Ishikawa (cell line): ENCODE data around the gene CHD5.

Source experiments
- CEBPB ChIP-seq: IDR thresholded peaks from 2 replicates; pipeline ENCODE4 v1.6.1; 2012
- CREB1 ChIP-seq: IDR thresholded peaks from 2 replicates; pipeline ENCODE4 v1.6.1; 2012; ENCODE audit warnings: low read depth
- EGR1 ChIP-seq: IDR thresholded peaks from 2 replicates; pipeline ENCODE4 v1.6.1; 2012
- EP300 ChIP-seq: IDR thresholded peaks from 2 replicates; pipeline ENCODE4 v1.6.1; 2012; ENCODE audit warnings: borderline replicate concordance
- FOXM1 ChIP-seq: IDR thresholded peaks from 2 replicates; pipeline ENCODE4 v1.6.1; 2012; ENCODE audit warnings: low read depth, borderline replicate concordance
- NFIC ChIP-seq: IDR thresholded peaks from 2 replicates; pipeline ENCODE4 v1.6.1; 2012
- RAD21 ChIP-seq: IDR thresholded peaks from 2 replicates; pipeline ENCODE4 v1.6.1; 2012; ENCODE audit warnings: low read depth
- TAF1 ChIP-seq: IDR thresholded peaks from 2 replicates; pipeline ENCODE4 v1.6.1; 2012; ENCODE audit warnings: low read depth, mild to moderate bottlenecking
- TCF12 ChIP-seq: IDR thresholded peaks from 2 replicates; pipeline ENCODE4 v1.6.1; 2012; ENCODE audit warnings: low read depth
- TEAD4 ChIP-seq: IDR thresholded peaks from 2 replicates; pipeline ENCODE4 v1.6.1; 2012
- YY1 ChIP-seq: IDR thresholded peaks from 2 replicates; pipeline ENCODE4 v1.6.1; 2012; ENCODE audit warnings: low read depth
- ZBTB7A ChIP-seq: IDR thresholded peaks from 2 replicates; pipeline ENCODE4 v1.6.1; 2012; ENCODE audit warnings: low read depth
- TF ChIP-seq, protein P1 (sequence below): IDR thresholded peaks from 2 replicates; pipeline ENCODE4 v1.6.1; 2012
- TF ChIP-seq, protein P2 (sequence below): IDR thresholded peaks from 2 replicates; pipeline ENCODE4 v1.6.1; 2012
- TF ChIP-seq, protein P3 (sequence below): IDR thresholded peaks from 2 replicates; pipeline ENCODE4 v1.6.1; 2012; ENCODE audit warnings: low read depth, mild to moderate bottlenecking

Gene CHD5

DNA sequence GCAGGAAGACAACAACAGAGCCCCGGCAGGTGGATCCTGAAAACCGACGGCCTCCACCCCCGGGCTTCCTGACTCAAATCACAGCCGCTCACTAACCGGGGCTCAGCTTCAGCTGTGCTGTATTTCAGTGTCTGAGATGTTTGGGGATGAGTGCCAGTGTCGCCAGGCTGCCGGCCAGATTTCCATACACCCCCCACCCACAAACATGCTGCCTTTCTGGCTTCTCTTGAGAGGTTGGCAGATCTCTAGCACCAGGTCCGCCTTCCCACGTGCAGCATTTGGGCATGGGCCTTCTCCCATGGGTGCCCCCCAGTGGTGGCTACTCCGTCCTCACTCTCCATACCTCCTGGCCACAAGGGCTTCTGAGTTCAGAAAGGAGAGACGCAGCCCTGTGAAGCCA lies 99.7 kb downstream of the CHD5 start:
- TF ChIP-seq RAD21 (peak; percentile 38), ZBTB7A (no peak), YY1 (no peak), TEAD4 (no peak), TAF1 (no peak), NFIC (no peak), FOXM1 (no peak), TCF12 (no peak), EGR1 (no peak), CEBPB (no peak), EP300 (no peak), CREB1 (no peak)
- TF ChIP-seq, protein P1, sequence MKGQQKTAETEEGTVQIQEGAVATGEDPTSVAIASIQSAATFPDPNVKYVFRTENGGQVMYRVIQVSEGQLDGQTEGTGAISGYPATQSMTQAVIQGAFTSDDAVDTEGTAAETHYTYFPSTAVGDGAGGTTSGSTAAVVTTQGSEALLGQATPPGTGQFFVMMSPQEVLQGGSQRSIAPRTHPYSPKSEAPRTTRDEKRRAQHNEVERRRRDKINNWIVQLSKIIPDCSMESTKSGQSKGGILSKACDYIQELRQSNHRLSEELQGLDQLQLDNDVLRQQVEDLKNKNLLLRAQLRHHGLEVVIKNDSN: no peak
- TF ChIP-seq, protein P2, sequence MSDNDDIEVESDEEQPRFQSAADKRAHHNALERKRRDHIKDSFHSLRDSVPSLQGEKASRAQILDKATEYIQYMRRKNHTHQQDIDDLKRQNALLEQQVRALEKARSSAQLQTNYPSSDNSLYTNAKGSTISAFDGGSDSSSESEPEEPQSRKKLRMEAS: peak; percentile 49; the same call in 1 of the 2 replicates
- TF ChIP-seq, protein P3, sequence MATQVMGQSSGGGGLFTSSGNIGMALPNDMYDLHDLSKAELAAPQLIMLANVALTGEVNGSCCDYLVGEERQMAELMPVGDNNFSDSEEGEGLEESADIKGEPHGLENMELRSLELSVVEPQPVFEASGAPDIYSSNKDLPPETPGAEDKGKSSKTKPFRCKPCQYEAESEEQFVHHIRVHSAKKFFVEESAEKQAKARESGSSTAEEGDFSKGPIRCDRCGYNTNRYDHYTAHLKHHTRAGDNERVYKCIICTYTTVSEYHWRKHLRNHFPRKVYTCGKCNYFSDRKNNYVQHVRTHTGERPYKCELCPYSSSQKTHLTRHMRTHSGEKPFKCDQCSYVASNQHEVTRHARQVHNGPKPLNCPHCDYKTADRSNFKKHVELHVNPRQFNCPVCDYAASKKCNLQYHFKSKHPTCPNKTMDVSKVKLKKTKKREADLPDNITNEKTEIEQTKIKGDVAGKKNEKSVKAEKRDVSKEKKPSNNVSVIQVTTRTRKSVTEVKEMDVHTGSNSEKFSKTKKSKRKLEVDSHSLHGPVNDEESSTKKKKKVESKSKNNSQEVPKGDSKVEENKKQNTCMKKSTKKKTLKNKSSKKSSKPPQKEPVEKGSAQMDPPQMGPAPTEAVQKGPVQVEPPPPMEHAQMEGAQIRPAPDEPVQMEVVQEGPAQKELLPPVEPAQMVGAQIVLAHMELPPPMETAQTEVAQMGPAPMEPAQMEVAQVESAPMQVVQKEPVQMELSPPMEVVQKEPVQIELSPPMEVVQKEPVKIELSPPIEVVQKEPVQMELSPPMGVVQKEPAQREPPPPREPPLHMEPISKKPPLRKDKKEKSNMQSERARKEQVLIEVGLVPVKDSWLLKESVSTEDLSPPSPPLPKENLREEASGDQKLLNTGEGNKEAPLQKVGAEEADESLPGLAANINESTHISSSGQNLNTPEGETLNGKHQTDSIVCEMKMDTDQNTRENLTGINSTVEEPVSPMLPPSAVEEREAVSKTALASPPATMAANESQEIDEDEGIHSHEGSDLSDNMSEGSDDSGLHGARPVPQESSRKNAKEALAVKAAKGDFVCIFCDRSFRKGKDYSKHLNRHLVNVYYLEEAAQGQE: no peak

- TF ChIP-seq EGR1 (no peak), CREB1 (no peak), NFIC (no peak), TAF1 (no peak), FOXM1 (no peak), YY1 (no peak), EP300 (no peak), TCF12 (no peak), TEAD4 (no peak)
- TF ChIP-seq, protein P1: no peak
- TF ChIP-seq, protein P3: no peak
- TF ChIP-seq, protein P2: no peak
Measured at GRCh38 chr1:6077919-6078318, 102.2 kb downstream of the CHD5 start.

DNA sequence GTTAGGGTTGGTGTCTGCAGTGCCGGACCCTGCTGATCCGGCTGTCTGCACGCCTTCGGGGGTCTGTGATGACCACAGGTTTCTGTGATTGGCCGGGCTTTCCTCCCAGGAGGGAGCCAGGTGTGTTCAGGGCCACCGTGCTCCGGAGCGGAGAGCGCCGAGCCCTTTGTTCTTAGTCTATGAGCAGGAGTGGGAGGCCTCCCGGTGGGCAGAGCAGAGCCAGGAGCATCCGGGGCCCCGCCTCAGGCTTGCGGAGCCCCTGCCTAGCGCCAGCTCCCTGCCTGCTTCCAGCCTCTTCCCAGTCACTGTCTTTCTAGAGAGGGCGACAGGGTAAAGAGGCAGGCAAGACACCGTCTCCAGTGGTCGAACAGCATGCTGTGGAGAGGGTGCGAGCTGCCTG lies 102.6 kb downstream of the CHD5 start:
- TF ChIP-seq, protein P3: no peak
- TF ChIP-seq CREB1 (no peak), ZBTB7A (no peak), EGR1 (no peak), TAF1 (no peak), EP300 (no peak), NFIC (no peak), YY1 (no peak), TEAD4 (no peak), RAD21 (no peak)
- TF ChIP-seq, protein P2: no peak
- TF ChIP-seq, protein P1: no peak

- no peak for TF ChIP-seq RAD21
- no peak for TF ChIP-seq CEBPB
- no peak for TF ChIP-seq CREB1
- TF ChIP-seq TEAD4: no peak
- TF ChIP-seq EGR1: no peak
- no peak for TF ChIP-seq YY1
- TF ChIP-seq, protein P3: no peak
- no peak for TF ChIP-seq TAF1
- no peak for TF ChIP-seq NFIC
- TF ChIP-seq EP300: no peak
- TF ChIP-seq FOXM1: no peak
- TF ChIP-seq TCF12: no peak
Measured at GRCh38 chr1:6075748-6076147, 104.4 kb downstream of the CHD5 start.
